Activated CD4-positive, alpha-beta memory T cell treated with anti-CD3 and anti-CD28 coated beads, Interleukin-2, amount 10 ng/mL, durations not matched to agents 7 days and 5 days (primary cell): Measurements from ENCODE around the gene PRELID1. TPM values are rescaled to one million over a fixed set of nuclear protein-coding genes. Genes with fewer than 3 reads are reported as not detected.

ENCODE experiments used
- CTCF ChIA-PET: fragments of 350-600 bp; sonication (Branson Sonifier 250); formaldehyde crosslinking; loops from one replicate; lab custom pipeline; 2021; ENCODE audit warnings: antibody characterized with exemption, inconsistent platforms; lab: Charles Lee
- POLR2A ChIA-PET: fragments of 350-600 bp; sonication (Branson Sonifier 250); formaldehyde crosslinking; loops from one replicate; lab custom pipeline; 2021; ENCODE audit warnings: antibody characterized with exemption; lab: Charles Lee
- DNase-seq: peaks from one replicate; pipeline ENCODE4 v3.0.0-alpha.2; 2020
- H3K27ac Mint-ChIP-seq: one replicate; pipeline ENCODE4 v1.8.0; 2021; ENCODE audit warnings: mild to moderate bottlenecking, mixed read lengths
- H3K27me3 Mint-ChIP-seq: one replicate; pipeline ENCODE4 v1.8.0; 2021; ENCODE audit warnings: mixed read lengths
- H3K36me3 Mint-ChIP-seq: one replicate; pipeline ENCODE4 v1.8.0; 2021; ENCODE audit warnings: low read depth, mixed read lengths
- H3K4me1 Mint-ChIP-seq: one replicate; pipeline ENCODE4 v1.8.0; 2021; ENCODE audit warnings: mixed read lengths
- H3K4me3 Mint-ChIP-seq: one replicate; pipeline ENCODE4 v1.8.0; 2021; ENCODE audit warnings: mild to moderate bottlenecking, mixed read lengths
- H3K9me3 Mint-ChIP-seq: one replicate; pipeline ENCODE4 v1.8.0; 2021; ENCODE audit warnings: mixed read lengths
- total RNA-seq, 2 experiments: library from RNA; stranded (reverse); gene quantifications; one replicate each; pipeline ENCODE4 v1.2.3, GENCODE V29; 2021

PRELID1 gene
- total RNA-seq, 2 experiments from 2014 or later = 153 to 156 TPM

- DNase-seq = no peak
- no peaks in the 10 kb centered on the region for H3K27me3 Mint-ChIP-seq
These were observed 40.2 kb downstream of the PRELID1 start for GRCh38 chr5:177343777-177344176.

GRCh38 chr5:177344891-177345290 is 41.3 kb downstream of the PRELID1 start:
- peaks cover 48% of the 10 kb centered on the region for H3K4me1 Mint-ChIP-seq
- ChIA-PET CTCF (interaction anchor here (0.6 kb wide), 1 partner anchor 42 kb away, joined by 4 read pairs; no protein-coding TSS in a partner anchor), POLR2A (interaction anchor here (0.6 kb wide), 2 partner anchors 17 to 29 kb away, joined by 3 read pairs; no protein-coding TSS in a partner anchor)
- H3K4me3 Mint-ChIP-seq = no peak overlapping the region
- H3K36me3 Mint-ChIP-seq = peaks cover 59% of the 10 kb centered on the region
- H3K27me3 Mint-ChIP-seq = no peaks in the 10 kb centered on the region
- DNase-seq = no peak
- H3K27ac Mint-ChIP-seq = no peak overlapping the region
- peaks cover 4% of the 10 kb centered on the region for H3K9me3 Mint-ChIP-seq

More at GRCh38 chr5:177343777-177344176, 40.2 kb downstream of the PRELID1 start:
- CTCF ChIA-PET = interaction anchor here (0.8 to 1.0 kb wide), 2 partner anchors 28 to 113 kb away, joined by 3 read pairs; no protein-coding TSS in a partner anchor
- Mint-ChIP-seq H3K4me3 (no peak overlapping the region), H3K36me3 (peaks cover 59% of the 10 kb centered on the region), H3K9me3 (peaks cover 8% of the 10 kb centered on the region), H3K4me1 (peaks cover 47% of the 10 kb centered on the region), H3K27ac (no peak overlapping the region)
- POLR2A ChIA-PET = no interaction called here

GRCh38 chr5:177346820-177347219 is 43.2 kb downstream of the PRELID1 start:
- H3K4me1 Mint-ChIP-seq = peaks cover 49% of the 10 kb centered on the region
- no peak for DNase-seq
- POLR2A ChIA-PET = interaction anchor here (0.7 to 1.1 kb wide), 2 partner anchors 11 to 43 kb away, joined by 3 to 4 read pairs; partner anchors contain the start of gene RGS14
- no peaks in the 10 kb centered on the region for H3K27me3 Mint-ChIP-seq
- no peaks in the 10 kb centered on the region for H3K9me3 Mint-ChIP-seq
- peaks cover 47% of the 10 kb centered on the region for H3K36me3 Mint-ChIP-seq
- H3K27ac Mint-ChIP-seq = no peak overlapping the region
- no peak overlapping the region for H3K4me3 Mint-ChIP-seq
- CTCF ChIA-PET = interaction anchor here (0.8 to 4.3 kb wide), 5 partner anchors 11 to 37 kb away, joined by 3 to 16 read pairs (median 4); no protein-coding TSS in a partner anchor

GRCh38 chr5:177347699-177348098 is 44.1 kb downstream of the PRELID1 start:
- Mint-ChIP-seq H3K9me3 (no peaks in the 10 kb centered on the region), H3K36me3 (peaks cover 41% of the 10 kb centered on the region)

GRCh38 chr5:177349362-177349647 is 45.7 kb downstream of the PRELID1 start:
- H3K9me3 Mint-ChIP-seq = peaks cover 2% of the 10 kb centered on the region
- no peak overlapping the region for H3K27ac Mint-ChIP-seq
- CTCF ChIA-PET = interaction anchor here (1.0 to 4.3 kb wide), 7 partner anchors 31 to 151 kb away, joined by 3 to 17 read pairs (median 3); no protein-coding TSS in a partner anchor
- POLR2A ChIA-PET = interaction anchor here (1.0 to 3.8 kb wide), 4 partner anchors 12 to 46 kb away, joined by 3 to 37 read pairs (median 22); partner anchors contain the start of genes PRELID1 and RAB24
- DNase-seq = no peak
- peaks cover 57% of the 10 kb centered on the region for H3K4me1 Mint-ChIP-seq
- H3K4me3 Mint-ChIP-seq = peak overlapping the region; percentile 90
- peaks cover 35% of the 10 kb centered on the region for H3K36me3 Mint-ChIP-seq
- H3K27me3 Mint-ChIP-seq = no peaks in the 10 kb centered on the region

More at GRCh38 chr5:177347699-177348098, 44.1 kb downstream of the PRELID1 start:
- no peak for DNase-seq
- no peak overlapping the region for H3K4me3 Mint-ChIP-seq
- H3K27me3 Mint-ChIP-seq = no peaks in the 10 kb centered on the region
- H3K27ac Mint-ChIP-seq = no peak overlapping the region
- ChIA-PET POLR2A (interaction anchor here (1.1 kb wide), 1 partner anchor 42 kb away, joined by 3 read pairs; no protein-coding TSS in a partner anchor), CTCF (interaction anchor here (1.2 to 4.3 kb wide), 3 partner anchors 12 to 38 kb away, joined by 3 to 16 read pairs (median 4); no protein-coding TSS in a partner anchor)
- peaks cover 55% of the 10 kb centered on the region for H3K4me1 Mint-ChIP-seq

GRCh38 chr5:177349762-177350161 is 46.2 kb downstream of the PRELID1 start:
- H3K4me3 Mint-ChIP-seq = peak overlapping the region; percentile 90
- no peak for DNase-seq
- H3K9me3 Mint-ChIP-seq = peaks cover 7% of the 10 kb centered on the region
- peaks cover 38% of the 10 kb centered on the region for H3K36me3 Mint-ChIP-seq
- CTCF ChIA-PET = interaction anchor here (1.1 to 4.3 kb wide), 5 partner anchors 22 to 150 kb away, joined by 3 to 28 read pairs (median 9); no protein-coding TSS in a partner anchor
- peak overlapping the region; percentile 99 for H3K27ac Mint-ChIP-seq
- H3K27me3 Mint-ChIP-seq = no peaks in the 10 kb centered on the region
- POLR2A ChIA-PET = interaction anchor here (2.7 to 3.8 kb wide), 8 partner anchors 11 to 82 kb away, joined by 10 to 48 read pairs (median 22); partner anchors contain the start of genes MXD3, PRELID1 and RAB24
- peaks cover 60% of the 10 kb centered on the region for H3K4me1 Mint-ChIP-seq

GRCh38 chr5:177350776-177351391 is 47.3 kb downstream of the PRELID1 start:
- Mint-ChIP-seq H3K27ac (peak overlapping the region; percentile 99), H3K4me1 (peaks cover 68% of the 10 kb centered on the region), H3K36me3 (peaks cover 44% of the 10 kb centered on the region), H3K4me3 (peak overlapping the region; percentile 90), H3K27me3 (no peaks in the 10 kb centered on the region), H3K9me3 (peaks cover 18% of the 10 kb centered on the region)
- DNase-seq = no peak
- POLR2A ChIA-PET = interaction anchor here (0.6 to 3.8 kb wide), 28 partner anchors 9 to 233 kb away, joined by 3 to 48 read pairs (median 6); partner anchors contain the start of genes DOK3, GRK6, MXD3 and NSD1
- CTCF ChIA-PET = interaction anchor here (0.8 to 4.3 kb wide), 14 partner anchors 9 to 237 kb away, joined by 3 to 28 read pairs (median 6); no protein-coding TSS in a partner anchor

- Mint-ChIP-seq H3K4me3 (peak within 1 kb of the TSS; percentile 90), H3K9me3 (peaks cover 18% of the 10 kb centered on the region), H3K4me1 (peaks cover 70% of the 10 kb centered on the region), H3K27ac (peak within 1 kb of the TSS; percentile 99), H3K36me3 (peaks cover 40% of the 10 kb centered on the region), H3K27me3 (no peaks in the 10 kb centered on the region)
- DNase-seq = peak; percentile 94
- ChIA-PET POLR2A (interaction anchor here (0.6 to 3.8 kb wide), 33 partner anchors 10 to 366 kb away, joined by 3 to 48 read pairs (median 5); partner anchors contain the start of genes B4GALT7, DDX41, DOK3 and F12), CTCF (interaction anchor here (1.0 to 4.3 kb wide), 16 partner anchors 9 to 238 kb away, joined by 3 to 28 read pairs (median 5); no protein-coding TSS in a partner anchor)
These were observed 48.1 kb downstream of the PRELID1 start, which contains the start of gene LMAN2 for GRCh38 chr5:177351392-177352329. Gene LMAN2 (minus strand): TSS chr5:177351668. CDS start chr5:177351647, 21 bp downstream.

GRCh38 chr5:177353093-177353492 is 49.5 kb downstream of the PRELID1 start:
- Mint-ChIP-seq H3K27ac (no peak overlapping the region), H3K9me3 (peaks cover 18% of the 10 kb centered on the region), H3K4me1 (peaks cover 69% of the 10 kb centered on the region), H3K4me3 (peak overlapping the region; percentile 25), H3K36me3 (peaks cover 31% of the 10 kb centered on the region), H3K27me3 (no peaks in the 10 kb centered on the region)
- ChIA-PET CTCF (interaction anchor here (0.6 to 4.1 kb wide), 5 partner anchors 19 to 149 kb away, joined by 3 to 28 read pairs (median 5); no protein-coding TSS in a partner anchor), POLR2A (interaction anchor here (0.6 to 3.1 kb wide), 3 partner anchors 23 to 102 kb away, joined by 5 to 10 read pairs (median 8); no protein-coding TSS in a partner anchor)
- DNase-seq = no peak

GRCh38 chr5:177354256-177354655 is 50.7 kb downstream of the PRELID1 start:
- Mint-ChIP-seq H3K36me3 (peaks cover 36% of the 10 kb centered on the region), H3K27ac (no peak overlapping the region), H3K4me3 (no peak overlapping the region), H3K27me3 (no peaks in the 10 kb centered on the region), H3K4me1 (peaks cover 73% of the 10 kb centered on the region), H3K9me3 (peaks cover 18% of the 10 kb centered on the region)
- ChIA-PET POLR2A (interaction anchor here (0.7 to 2.0 kb wide), 2 partner anchors 42 to 44 kb away, joined by 4 read pairs; no protein-coding TSS in a partner anchor), CTCF (interaction anchor here (1.6 kb wide), 1 partner anchor 101 kb away, joined by 7 read pairs; no protein-coding TSS in a partner anchor)
- no peak for DNase-seq

- POLR2A ChIA-PET = interaction anchor here (0.7 to 8.7 kb wide), 4 partner anchors 15 to 45 kb away, joined by 3 to 62 read pairs (median 4); no protein-coding TSS in a partner anchor
- no peak for DNase-seq
- Mint-ChIP-seq H3K9me3 (peaks cover 18% of the 10 kb centered on the region), H3K27ac (no peak overlapping the region), H3K36me3 (peaks cover 36% of the 10 kb centered on the region), H3K27me3 (no peaks in the 10 kb centered on the region), H3K4me3 (no peak overlapping the region), H3K4me1 (peaks cover 73% of the 10 kb centered on the region)
- CTCF ChIA-PET = interaction anchor here (1.0 to 2.5 kb wide), 5 partner anchors 14 to 100 kb away, joined by 3 to 11 read pairs (median 7); no protein-coding TSS in a partner anchor
These were observed 51.1 kb downstream of the PRELID1 start for GRCh38 chr5:177354711-177355110.
